ENCODE data around the gene SYNPO2.
"Not testable (repeated sequence)": the region's sequence is repeated elsewhere in the genome, so short reads cannot be mapped to it uniquely, and the experiment has no call there.

Gene SYNPO2

DNA sequence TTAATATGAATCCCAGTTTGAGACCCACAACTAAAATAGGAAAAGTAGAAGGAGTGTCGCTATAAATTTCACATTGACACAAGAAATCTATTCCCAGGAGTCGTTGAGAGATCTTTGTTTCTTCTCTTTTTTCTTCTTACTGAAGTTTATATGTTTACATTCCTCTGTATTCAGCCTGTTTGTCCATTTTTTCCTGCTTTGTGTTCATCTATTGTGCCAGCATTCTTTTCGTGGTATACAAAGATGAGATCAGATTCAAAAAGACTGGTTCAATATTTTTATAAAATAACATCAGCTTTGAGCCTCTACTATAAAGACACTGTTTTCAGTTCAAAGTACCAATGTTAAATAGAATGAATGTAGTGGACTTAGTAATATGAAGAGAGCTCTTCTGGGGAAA, 151.6 kb downstream of the SYNPO2 start:
- in situ Hi-C loops (cut with HindIII; ENCODE audit: low sequenced_read_pairs): no loop called here
- TF ChIP-seq, protein P1, sequence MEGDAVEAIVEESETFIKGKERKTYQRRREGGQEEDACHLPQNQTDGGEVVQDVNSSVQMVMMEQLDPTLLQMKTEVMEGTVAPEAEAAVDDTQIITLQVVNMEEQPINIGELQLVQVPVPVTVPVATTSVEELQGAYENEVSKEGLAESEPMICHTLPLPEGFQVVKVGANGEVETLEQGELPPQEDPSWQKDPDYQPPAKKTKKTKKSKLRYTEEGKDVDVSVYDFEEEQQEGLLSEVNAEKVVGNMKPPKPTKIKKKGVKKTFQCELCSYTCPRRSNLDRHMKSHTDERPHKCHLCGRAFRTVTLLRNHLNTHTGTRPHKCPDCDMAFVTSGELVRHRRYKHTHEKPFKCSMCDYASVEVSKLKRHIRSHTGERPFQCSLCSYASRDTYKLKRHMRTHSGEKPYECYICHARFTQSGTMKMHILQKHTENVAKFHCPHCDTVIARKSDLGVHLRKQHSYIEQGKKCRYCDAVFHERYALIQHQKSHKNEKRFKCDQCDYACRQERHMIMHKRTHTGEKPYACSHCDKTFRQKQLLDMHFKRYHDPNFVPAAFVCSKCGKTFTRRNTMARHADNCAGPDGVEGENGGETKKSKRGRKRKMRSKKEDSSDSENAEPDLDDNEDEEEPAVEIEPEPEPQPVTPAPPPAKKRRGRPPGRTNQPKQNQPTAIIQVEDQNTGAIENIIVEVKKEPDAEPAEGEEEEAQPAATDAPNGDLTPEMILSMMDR (IDR thresholded peaks at IDR 0.05; ENCODE audit: low read depth, low read length, missing control alignments): no peak
- DNase-seq (ENCODE audit: low read depth): no peak
- no peak overlapping the region for H3K4me3 ChIP-seq (ENCODE audit: low read depth, low read length)

DNA sequence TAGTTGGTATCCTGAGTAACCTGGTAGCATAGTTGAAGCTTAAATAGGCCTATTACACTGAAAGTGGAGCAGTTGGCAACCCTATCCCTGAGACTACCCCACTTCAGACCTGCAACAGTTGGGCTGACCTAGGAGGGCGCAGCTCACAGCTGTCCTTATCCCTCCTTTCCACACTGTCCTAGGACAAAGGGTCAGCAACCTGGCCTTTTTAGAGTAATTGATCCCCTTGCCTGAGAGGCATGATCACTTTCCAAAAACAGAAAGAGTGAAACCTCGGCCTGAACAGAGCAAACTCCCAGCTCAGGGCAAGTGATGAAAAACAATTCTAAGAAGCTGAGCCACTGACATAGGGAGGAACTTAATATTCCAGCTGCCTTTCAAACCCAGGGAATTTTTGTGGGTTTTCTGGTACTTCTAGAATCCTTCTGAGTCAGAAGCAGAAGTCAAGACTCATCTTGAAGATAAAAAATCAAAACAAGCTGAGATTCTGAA, 152.1 kb downstream of the SYNPO2 start:
- DNase-seq (ENCODE audit: low read depth): peak; percentile 66
- TF ChIP-seq, protein P1 (IDR thresholded peaks at IDR 0.05; ENCODE audit: low read depth, low read length, missing control alignments): no peak
- in situ Hi-C loops (cut with HindIII; ENCODE audit: low sequenced_read_pairs): no loop called here
- no peak overlapping the region for H3K4me3 ChIP-seq (ENCODE audit: low read depth, low read length)

DNA sequence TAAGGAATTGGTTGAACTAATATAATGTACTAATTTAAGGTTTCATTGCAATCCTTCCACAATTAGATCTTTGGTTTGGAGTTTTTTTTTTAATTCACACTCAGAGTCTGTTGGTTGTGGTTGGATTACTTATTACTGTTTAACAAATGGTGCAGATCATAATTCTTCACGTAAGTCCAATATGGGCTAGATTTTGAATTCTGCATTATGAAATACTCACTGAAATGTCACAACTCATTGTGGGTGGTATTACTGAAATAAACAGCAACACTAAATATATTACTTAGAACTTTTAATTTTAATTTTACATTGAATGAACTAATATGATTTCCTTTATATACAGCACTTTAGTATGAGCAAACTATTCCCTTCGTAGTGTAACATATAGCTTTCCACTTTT, 152.7 kb downstream of the SYNPO2 start:
- H3K4me3 ChIP-seq (ENCODE audit: low read depth, low read length): no peak overlapping the region
- TF ChIP-seq, protein P1 (IDR thresholded peaks at IDR 0.05; ENCODE audit: low read depth, low read length, missing control alignments): no peak
- in situ Hi-C loops (cut with HindIII; ENCODE audit: low sequenced_read_pairs): no loop called here
- DNase-seq (ENCODE audit: low read depth): no peak

DNA sequence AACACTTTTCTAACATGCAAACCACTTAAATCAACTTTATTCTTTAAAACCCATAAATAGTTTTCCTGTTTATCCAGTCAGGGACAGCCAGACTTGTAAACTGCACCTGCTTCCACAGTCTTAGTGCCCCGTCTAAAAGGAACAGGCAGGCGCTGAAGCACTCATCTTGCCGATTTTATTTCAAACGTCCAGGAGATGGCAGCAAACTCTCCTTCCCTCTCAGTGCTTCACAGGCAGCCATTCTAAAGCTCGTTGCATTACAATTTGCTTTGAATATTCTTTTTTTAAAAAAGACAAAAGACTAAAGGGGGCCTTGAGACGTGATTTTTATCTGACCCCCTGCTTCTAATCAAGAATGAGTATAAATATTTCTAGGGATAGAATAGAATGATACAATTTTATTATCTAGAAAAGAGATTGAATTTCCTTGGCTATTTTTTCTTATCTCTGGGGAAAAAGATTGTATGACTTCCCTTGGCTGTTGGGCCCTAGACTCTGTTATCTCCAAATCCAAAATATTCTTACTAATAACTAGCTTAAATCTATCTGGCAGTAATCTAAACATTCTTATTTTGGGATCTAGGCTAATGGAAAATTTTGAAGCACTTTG, 153.4 kb downstream of the SYNPO2 start:
- no peak overlapping the region for H3K4me3 ChIP-seq (ENCODE audit: low read depth, low read length)
- DNase-seq (ENCODE audit: low read depth): peak; percentile 62
- in situ Hi-C loops (cut with HindIII; ENCODE audit: low sequenced_read_pairs): no loop called here
- TF ChIP-seq, protein P1 (IDR thresholded peaks at IDR 0.05; ENCODE audit: low read depth, low read length, missing control alignments): peak; percentile 69

DNA sequence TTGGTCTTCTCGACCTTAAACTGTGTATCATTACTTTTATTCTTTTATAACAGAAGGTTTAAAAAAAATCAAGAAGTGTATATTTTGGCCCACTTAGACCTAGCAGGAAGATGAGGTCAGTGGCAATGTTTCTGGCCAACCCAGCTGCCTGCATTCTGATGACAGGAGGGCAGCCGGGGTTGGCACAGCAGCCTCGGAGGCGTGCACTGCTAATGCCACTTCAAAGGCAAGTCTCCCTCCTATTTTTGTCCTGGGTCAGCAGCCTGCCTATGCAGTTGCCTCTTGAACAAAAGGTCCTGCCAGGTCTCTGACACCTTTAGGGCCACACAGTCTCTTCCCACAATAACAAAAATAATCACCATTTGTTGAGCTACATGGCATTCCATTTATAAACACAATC, 157.6 kb downstream of the SYNPO2 start:
- no peak for DNase-seq (ENCODE audit: low read depth)
- TF ChIP-seq, protein P1 (IDR thresholded peaks at IDR 0.05; ENCODE audit: low read depth, low read length, missing control alignments): no peak
- H3K4me3 ChIP-seq (ENCODE audit: low read depth, low read length): no peak overlapping the region
- in situ Hi-C loops (cut with HindIII; ENCODE audit: low sequenced_read_pairs): no loop called here

DNA sequence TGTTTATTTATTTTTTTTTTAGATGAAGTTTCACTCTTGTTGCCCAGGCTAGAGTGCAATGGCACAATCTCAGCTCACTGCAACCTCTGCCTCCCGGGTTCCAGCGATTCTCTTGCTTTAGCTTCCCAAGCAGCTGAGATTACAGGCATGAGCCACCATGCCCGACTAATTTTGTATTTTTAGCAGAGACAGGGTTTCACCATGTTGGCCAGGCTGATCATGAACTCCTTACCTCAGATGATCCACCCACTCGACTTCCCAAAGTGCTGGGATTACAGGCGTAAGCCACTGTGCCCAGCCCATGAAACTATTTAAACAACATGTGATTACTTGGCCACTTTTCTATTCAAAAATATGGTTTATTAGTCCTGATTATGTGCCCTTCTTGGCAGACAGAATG, 158.4 kb downstream of the SYNPO2 start:
- H3K4me3 ChIP-seq (ENCODE audit: low read depth, low read length); DNase-seq (ENCODE audit: low read depth); in situ Hi-C loops (cut with HindIII; ENCODE audit: low sequenced_read_pairs): not testable (repeated sequence)

DNA sequence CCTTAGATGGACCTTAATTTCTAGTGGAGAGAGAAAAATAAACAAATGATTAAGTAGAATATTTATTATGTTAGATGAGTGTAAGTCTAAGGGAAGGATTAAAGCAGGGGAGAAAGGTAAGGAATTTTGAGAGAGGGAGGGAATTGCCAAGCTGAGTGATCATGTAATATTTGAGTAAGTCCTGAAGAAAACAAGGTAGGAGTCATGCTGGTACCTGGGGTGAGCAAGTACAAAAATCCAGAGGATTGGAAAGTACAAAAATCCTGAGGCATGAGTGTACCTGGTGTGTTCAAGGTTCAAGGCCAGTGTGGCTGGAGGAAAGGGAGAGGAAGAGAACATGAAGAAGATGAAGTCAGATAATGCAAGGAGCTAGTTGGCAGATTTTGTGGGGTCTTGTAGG, 159.8 kb downstream of the SYNPO2 start:
- no peak for DNase-seq (ENCODE audit: low read depth)
- TF ChIP-seq, protein P1 (IDR thresholded peaks at IDR 0.05; ENCODE audit: low read depth, low read length, missing control alignments): no peak
- H3K4me3 ChIP-seq (ENCODE audit: low read depth, low read length): no peak overlapping the region
- in situ Hi-C loops (cut with HindIII; ENCODE audit: low sequenced_read_pairs): no loop called here
